K562 (cell line): ENCODE data around the gene SNRPB. TPM values are rescaled to one million over a fixed set of nuclear protein-coding genes. Genes with fewer than 3 reads are reported as not detected.

Source experiments
- ATAC-seq: fragments of 200-7000 bp; cut with Tn5 transposase; 3 replicates; pipeline ENCODE4 v1.9.1; 2020; ENCODE audit warnings: moderate library complexity
- BruUV-seq: library from RNA; stranded (reverse); fragments of 400-500 nt; replicated peaks from 2 replicates; lab custom pipeline; 2021; lab: Mats Ljungman, UMichigan
- CTCF ChIA-PET: fragments of 300-600 bp; formaldehyde crosslinking; extraction: SDS; loops from one replicate; lab custom pipeline; 2021; ENCODE audit warnings: low intra/inter-chr PET ratio; lab: Yijun Ruan, JAX
- POLR2A ChIA-PET: fragments of 300-600, 350-650 bp; sonication (Branson Sonifier 250); formaldehyde crosslinking; extraction: SDS; loops from one replicate; lab custom pipeline; 2021; ENCODE audit warnings: antibody characterized with exemption, inconsistent platforms; lab: Yijun Ruan, JAX
- DNase-seq, 4 experiments: peaks; one replicate each; pipeline versions ENCODE4 v3.0.0 to v3.0.0-alpha.2; 2011 to 2018; ENCODE audit warnings: low spot score in 3 of 4, mixed read lengths in 3 of 4; ENCODE audit errors: extremely low read depth in 1 of 4
- FAIRE-seq: peaks from 2 replicates; lab custom pipeline; 2011; peaks lifted over from hg19 to GRCh38; lab: Jason Lieb, UNC
- H2AFZ ChIP-seq: 2 replicates; pipeline ENCODE4 v1.6.0; 2011; ENCODE audit warnings: low read depth, low read length, control low read depth, inconsistent platforms
- H3K27ac ChIP-seq: fragments of 200-600 bp; 3 replicates; pipeline ENCODE4 v1.8.0; 2011; ENCODE audit warnings: low read depth, mild to moderate bottlenecking, control low read depth, inconsistent platforms, low read length, moderate library complexity, mixed read lengths; ENCODE audit errors: extremely low read depth
- H3K27me3 ChIP-seq, 2 experiments: fragments of 300-600 bp in 1 of 2; 2 replicates in 1 of 2; 3 replicates in 1 of 2; pipeline versions ENCODE4 v1.6.0 to v1.8.0; 2011; ENCODE audit warnings: inconsistent platforms in 2 of 2, low read length in 2 of 2, mild to moderate bottlenecking in 1 of 2, mixed read lengths in 1 of 2, moderate library complexity in 1 of 2; ENCODE audit not compliant: control insufficient read depth in 2 of 2, insufficient read depth in 2 of 2
- H3K36me3 ChIP-seq: fragments of 300-600 bp; 3 replicates; pipeline ENCODE4 v1.8.0; 2011; ENCODE audit warnings: mild to moderate bottlenecking, low read length, inconsistent platforms; ENCODE audit not compliant: control insufficient read depth, insufficient read depth
- H3K4me1 ChIP-seq, 2 experiments: fragments of 200-600 bp in 1 of 2; replicated peaks in 1 of 2; 2 replicates in 1 of 2; 3 replicates in 1 of 2; pipeline versions ENCODE4 v1.5.1 to v1.8.0; 2011; ENCODE audit warnings: inconsistent platforms in 2 of 2, low read length in 2 of 2, mild to moderate bottlenecking in 1 of 2, mixed read lengths in 1 of 2, moderate library complexity in 1 of 2; ENCODE audit not compliant: control insufficient read depth in 2 of 2, insufficient read depth in 2 of 2
- H3K4me2 ChIP-seq: 2 replicates; pipeline ENCODE4 v1.6.1; 2011; ENCODE audit warnings: low read length, control low read depth, inconsistent platforms, mixed read lengths; ENCODE audit not compliant: insufficient read depth
- H3K4me3 ChIP-seq: fragments of 200-600 bp; sonication (generic), shearing (Covaris generic); 2 replicates; pipeline ENCODE4 v1.5.1; 2016; ENCODE audit warnings: control low read depth, inconsistent platforms
- H3K79me2 ChIP-seq: fragments of 200-600 bp; 3 replicates; pipeline ENCODE4 v1.8.0; 2011; ENCODE audit warnings: low read length, inconsistent platforms; ENCODE audit not compliant: control insufficient read depth, insufficient read depth
- H3K9ac ChIP-seq, 2 experiments: 2 replicates each; pipeline versions ENCODE4 v1.6.0 to v1.6.1; 2011; ENCODE audit warnings: low read depth in 2 of 2, low read length in 2 of 2, control low read depth in 1 of 2, inconsistent platforms in 1 of 2, mild to moderate bottlenecking in 1 of 2, mixed read lengths in 1 of 2; ENCODE audit not compliant: insufficient read depth in 1 of 2
- H3K9me1 ChIP-seq: one replicate; pipeline ENCODE4 v1.6.0; 2011; ENCODE audit warnings: inconsistent platforms, mild to moderate bottlenecking, low read length, moderate library complexity; ENCODE audit not compliant: control insufficient read depth, insufficient read depth
- H3K9me3 ChIP-seq: replicated peaks from 2 replicates; pipeline ENCODE4 v1.5.1; 2011; ENCODE audit warnings: low read depth, low read length, inconsistent platforms; ENCODE audit not compliant: control insufficient read depth, insufficient read depth
- H4K20me1 ChIP-seq: replicated peaks from 2 replicates; pipeline ENCODE4 v1.6.1; 2011; ENCODE audit warnings: low read length, inconsistent platforms, mixed read lengths; ENCODE audit not compliant: control insufficient read depth, insufficient read depth
- ADNP ChIP-seq: fragments of 200-800 bp; sonication (Bioruptor generic); IDR thresholded peaks from 2 replicates; pipeline ENCODE4 v1.6.1; 2016; ENCODE audit warnings: missing genetic modification characterization, missing compliant biosample characterization
- BMI1 ChIP-seq: fragments of 150-350 bp; IDR thresholded peaks from 2 replicates; pipeline ENCODE4 v1.6.1; 2014; ENCODE audit warnings: low read length
- CBX5 ChIP-seq: IDR thresholded peaks from 2 replicates; pipeline ENCODE4 v1.6.1; 2014; ENCODE audit warnings: low read depth, borderline replicate concordance
- CREM ChIP-seq: IDR thresholded peaks from 2 replicates; pipeline ENCODE4 v1.6.1; 2014; ENCODE audit warnings: antibody characterized with exemption, low read depth
- ETV6 ChIP-seq, 3 experiments: fragments of 150-350 bp in 1 of 3; sonication (generic) in 1 of 3; formaldehyde crosslinking in 1 of 3; IDR thresholded peaks; 2 replicates each; pipeline versions ENCODE4 v1.6.1 to v1.8.0; 2014 to 2022; ENCODE audit warnings: borderline replicate concordance in 2 of 3, low read depth in 2 of 3, antibody characterized with exemption in 1 of 3, low read length in 1 of 3, mild to moderate bottlenecking in 1 of 3, missing genetic modification reagents in 1 of 3
- EZH2 ChIP-seq: IDR thresholded peaks from 2 replicates; pipeline ENCODE4 v1.6.1; 2012; ENCODE audit warnings: low read depth, mild to moderate bottlenecking, inconsistent platforms, low read length, borderline replicate concordance
- FOXA1 ChIP-seq: fragments of 450-650 bp; IDR thresholded peaks from 2 replicates; pipeline ENCODE4 v1.6.1; 2016; ENCODE audit warnings: mild to moderate bottlenecking, borderline replicate concordance
- GATA2 ChIP-seq: sonication (generic); formaldehyde crosslinking; IDR thresholded peaks from 2 replicates; pipeline ENCODE4 v1.4.0; 2020; ENCODE audit warnings: mild to moderate bottlenecking, missing genetic modification reagents
- KLF6 ChIP-seq: fragments of 250-450 bp; sonication (Bioruptor Pico); IDR thresholded peaks from 2 replicates; pipeline ENCODE4 v1.4.0; 2020; ENCODE audit warnings: mild to moderate bottlenecking, moderate library complexity, borderline replicate concordance
- MTA1 ChIP-seq: fragments of 450-650 bp; IDR thresholded peaks from 2 replicates; pipeline ENCODE4 v1.6.1; 2017; ENCODE audit warnings: borderline replicate concordance
- MYBL2 ChIP-seq, 2 experiments: fragments of 450-650 bp in 1 of 2; sonication (generic) in 1 of 2; formaldehyde crosslinking in 1 of 2; IDR thresholded peaks; 2 replicates each; pipeline versions ENCODE4 v1.6.1 to v1.8.1; 2017 to 2022; ENCODE audit warnings: borderline replicate concordance in 1 of 2, inconsistent platforms in 1 of 2, low read depth in 1 of 2, mild to moderate bottlenecking in 1 of 2, missing genetic modification reagents in 1 of 2, moderate library complexity in 1 of 2
- NFIX ChIP-seq: fragments of 250-450 bp; sonication (Bioruptor Pico); IDR thresholded peaks from 2 replicates; pipeline ENCODE4 v1.4.0; 2020; ENCODE audit warnings: low read depth, mild to moderate bottlenecking, moderate library complexity
- NONO ChIP-seq, 2 experiments: fragments of 200-400 bp in 1 of 2; fragments of 450-650 bp in 1 of 2; formaldehyde crosslinking in 1 of 2; IDR thresholded peaks; 2 replicates each; pipeline ENCODE4 v1.6.1; 2017; ENCODE audit warnings: low read depth in 2 of 2, mild to moderate bottlenecking in 2 of 2, moderate library complexity in 2 of 2, low read length in 1 of 2
- SMAD3 ChIP-seq: fragments of 450-650 bp; formaldehyde crosslinking; conservative IDR thresholded peaks from 2 replicates; pipeline ENCODE4 v1.4.0; 2020; ENCODE audit warnings: mild to moderate bottlenecking
- ZBTB1 ChIP-seq: sonication (generic); formaldehyde crosslinking; IDR thresholded peaks from 2 replicates; pipeline ENCODE4 v1.8.1; 2023; ENCODE audit warnings: missing genetic modification reagents, low read depth, mild to moderate bottlenecking, borderline replicate concordance
- ZNF212 ChIP-seq: fragments of 450-650 bp; formaldehyde crosslinking; IDR thresholded peaks from 2 replicates; pipeline ENCODE4 v1.4.0; 2020; ENCODE audit warnings: mild to moderate bottlenecking
- ZNF586 ChIP-seq: fragments of 450-650 bp; formaldehyde crosslinking; conservative IDR thresholded peaks from 2 replicates; pipeline ENCODE4 v1.4.0; 2020; ENCODE audit warnings: mild to moderate bottlenecking, moderate library complexity
- ZNF589 ChIP-seq: fragments of 200-800 bp; sonication (Bioruptor generic); IDR thresholded peaks from 2 replicates; pipeline ENCODE4 v1.6.1; 2016; ENCODE audit warnings: low read depth, missing genetic modification characterization, missing compliant biosample characterization
- WGBS: fragments of 100-300 bp; shearing (Covaris generic); methylation state at CpG from one replicate; pipeline ENCODE4 v1.1.6; 2016; ENCODE audit warnings: low coverage, mixed read lengths; ENCODE audit not compliant: insufficient coverage; ENCODE audit errors: missing lambda C conversion rate; 5-methylcytosine and 5-hydroxymethylcytosine counted together
- in situ Hi-C: fragments of 300-500 bp; cut with MboI; formaldehyde crosslinking; loops from 4 replicates; pipeline ENCODE4 v1.15.0; 2018; ENCODE audit warnings: inconsistent platforms, mixed read lengths
- intact Hi-C: fragments of 100-400 bp; cut with micrococcal nuclease; formaldehyde crosslinking; loops from 2 replicates; pipeline ENCODE4 v1.14.2; 2022
- polyA plus RNA-seq, 8 experiments: library from polyadenylated mRNA; depleted of rRNA in 4 of 8; stranded (reverse) in 5 of 8; unstranded in 3 of 8; fragments of >200 nt; fragmentation: Nextera tagmentation in 2 of 8; fragmentation: Illumina TruSeq in 1 of 8; extraction: Ambion mirVana in 2 of 8; extraction: Trizol in 1 of 8; gene quantifications; 2 replicates each; pipeline versions ENCODE4 v1.2.1 to v1.2.3, GENCODE V29; 2011 to 2014; ENCODE audit warnings: inconsistent platforms in 1 of 8, missing spikeins in 1 of 8
- total RNA-seq, 7 experiments: library from RNA; depleted of rRNA in 6 of 7; stranded (reverse); fragments of >200 nt in 6 of 7; fragmentation: Illumina TruSeq in 2 of 7; extraction: Trizol in 2 of 7; gene quantifications; 2 replicates each; pipeline versions ENCODE4 v1.2.1 to v1.2.3, GENCODE V29; 2011 to 2021; ENCODE audit warnings: low replicate concordance in 1 of 7

SNRPB gene
- total and polyA plus RNA-seq, 9 of the 15 experiments (the other 6 are each of a cell fraction or from before 2014, with no cell fraction given) = 13.1 to 615 (median 266) TPM

DNA sequence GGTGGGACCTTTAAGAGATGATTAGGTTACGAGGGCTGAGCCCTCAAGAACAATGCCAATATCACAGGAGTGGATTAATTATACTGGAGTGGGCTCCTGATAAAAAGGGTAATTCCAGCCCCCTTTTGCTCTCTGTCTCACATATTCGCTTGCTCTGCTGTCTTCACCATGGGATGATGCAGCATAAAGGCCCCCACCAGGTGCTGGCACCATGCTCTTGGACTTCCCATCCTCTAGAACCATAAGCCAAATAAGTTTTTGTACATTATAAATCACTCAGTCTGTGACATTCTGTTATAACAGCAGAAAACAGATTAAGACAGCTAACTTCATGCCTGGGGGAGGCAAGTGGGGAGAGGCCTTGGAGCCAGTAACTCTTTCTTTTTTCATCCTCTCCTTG lies 9.8 kb upstream of the SNRPB start:
- no TSS peak for BruUV-seq
- in situ Hi-C loops = no loop called here
- intact Hi-C loops = no loop called here
- no peak for FAIRE-seq
- H3K27me3 ChIP-seq = no peaks in the 10 kb centered on the region
- no peaks in the 10 kb centered on the region for H3K9me1 ChIP-seq
- no peaks in the 10 kb centered on the region for H3K9me3 ChIP-seq
- H3K4me2 ChIP-seq = no peak overlapping the region
- ATAC-seq = no peak
- H3K27ac ChIP-seq = no peak overlapping the region
- H2AFZ ChIP-seq = no peak overlapping the region
- H3K4me3 ChIP-seq = no peak overlapping the region
- peaks cover 28% of the 10 kb centered on the region for H3K36me3 ChIP-seq
- H3K79me2 ChIP-seq = no peaks in the 10 kb centered on the region
- CTCF ChIA-PET = no interaction called here
- POLR2A ChIA-PET = no interaction called here
- no peak overlapping the region for H3K9ac ChIP-seq
- DNase-seq = no peak
- H3K4me1 ChIP-seq = peaks cover 0 to 2% of the 10 kb centered on the region in 2 experiments; a peak in 1 of 5 replicates
- WGBS = 100% methylated on average over 2 of the region's 2 CpGs
- TF ChIP-seq NONO (IDR thresholded peaks at IDR 0.05; ENCODE audit: low read depth in 2 of 2, low read length in 1 of 2) (no peak), CREM (no peak), BMI1 (no peak), SMAD3 (CRISPR knock-in tag) (no peak), EZH2 (no peak), MTA1 (no peak), ZNF212 (no peak), FOXA1 (no peak), ZNF589 (no peak), ZNF586 (CRISPR knock-in tag) (no peak), KLF6 (CRISPR knock-in tag) (no peak), NFIX (CRISPR knock-in tag) (no peak), ADNP (tag) (no peak), GATA2 (CRISPR knock-in tag) (no peak), ZBTB1 (CRISPR knock-in tag) (no peak), CBX5 (no peak), ETV6 (IDR thresholded peaks at IDR 0.05; ENCODE audit: borderline replicate concordance in 1 of 2, low read depth in 2 of 2, low read length in 1 of 2) (no peak), ETV6 (CRISPR knock-in tag; IDR thresholded peaks at IDR 0.05; ENCODE audit: borderline replicate concordance) (no peak), MYBL2 (IDR thresholded peaks at IDR 0.05; ENCODE audit: low read depth) (no peak), MYBL2 (CRISPR knock-in tag; IDR thresholded peaks at IDR 0.05; ENCODE audit: borderline replicate concordance) (no peak)
- no peaks in the 10 kb centered on the region for H4K20me1 ChIP-seq
